UCSD-AML1 (cell line): ENCODE results near the gene NSRP1.
"Not testable (repeated sequence)": the region's sequence is repeated elsewhere in the genome, so short reads cannot be mapped to it uniquely, and the experiment has no call there.

Experiments used
- DNase-seq: peaks from one replicate; lab custom pipeline; 2025; ENCODE audit not compliant: unreplicated experiment; lab: John Stamatoyannopoulos, UW

The NSRP1 gene

GRCh38 chr17:30118635-30119034 is 2.0 kb downstream of the NSRP1 start:
- DNase-seq, result not testable (repeated sequence)

- DNase-seq, result no peak
Measured at GRCh38 chr17:30124273-30124796, 7.7 kb downstream of the NSRP1 start.

- no peak for DNase-seq
Measured at GRCh38 chr17:30130121-30130520, 13.5 kb downstream of the NSRP1 start.

GRCh38 chr17:30132615-30133014 is 16.0 kb downstream of the NSRP1 start:
- DNase-seq, result no peak

- DNase-seq, result no peak
Measured at GRCh38 chr17:30133197-30133596, 16.6 kb downstream of the NSRP1 start.

GRCh38 chr17:30134551-30134950 is 17.9 kb downstream of the NSRP1 start:
- no peak for DNase-seq

GRCh38 chr17:30137158-30137557 is 20.5 kb downstream of the NSRP1 start:
- DNase-seq, result no peak

- not testable (repeated sequence) for DNase-seq
Measured at GRCh38 chr17:30147860-30148259, 31.2 kb downstream of the NSRP1 start.

- no peak for DNase-seq
Measured at GRCh38 chr17:30148376-30148775, 31.8 kb downstream of the NSRP1 start.

GRCh38 chr17:30151471-30151870 is 34.9 kb downstream of the NSRP1 start:
- no peak for DNase-seq

- DNase-seq, result no peak
Measured at GRCh38 chr17:30153463-30153862, 36.8 kb downstream of the NSRP1 start.

GRCh38 chr17:30155389-30155788 is 38.8 kb downstream of the NSRP1 start:
- DNase-seq, result no peak

- DNase-seq, result no peak
Measured at GRCh38 chr17:30158896-30159625, 42.4 kb downstream of the NSRP1 start.

- no peak for DNase-seq
Measured at GRCh38 chr17:30160419-30161172, 44.0 kb downstream of the NSRP1 start.

GRCh38 chr17:30161601-30162000 is 45.0 kb downstream of the NSRP1 start:
- DNase-seq, result no peak

- DNase-seq, result no peak
Measured at GRCh38 chr17:30164531-30164930, 47.9 kb downstream of the NSRP1 start.

GRCh38 chr17:30165147-30165546 is 48.5 kb downstream of the NSRP1 start:
- no peak for DNase-seq

- no peak for DNase-seq
Measured at GRCh38 chr17:30165960-30166359, 49.3 kb downstream of the NSRP1 start.

GRCh38 chr17:30170415-30170987 is 53.9 kb downstream of the NSRP1 start:
- no peak for DNase-seq

- no peak for DNase-seq
Measured at GRCh38 chr17:30172560-30172959, 55.9 kb downstream of the NSRP1 start.

GRCh38 chr17:30173649-30174048 is 57.0 kb downstream of the NSRP1 start:
- DNase-seq, result no peak

- no peak for DNase-seq
Measured at GRCh38 chr17:30174556-30174955, 57.9 kb downstream of the NSRP1 start.
